GM18520 (cell line): ENCODE data around the gene TJP2.

Experiments
- ATAC-seq: cut with Tn5 transposase; IDR thresholded peaks from one replicate; pipeline ENCODE4 v1.9.1; 2021; ENCODE audit not compliant: unreplicated experiment

The TJP2 gene

DNA sequence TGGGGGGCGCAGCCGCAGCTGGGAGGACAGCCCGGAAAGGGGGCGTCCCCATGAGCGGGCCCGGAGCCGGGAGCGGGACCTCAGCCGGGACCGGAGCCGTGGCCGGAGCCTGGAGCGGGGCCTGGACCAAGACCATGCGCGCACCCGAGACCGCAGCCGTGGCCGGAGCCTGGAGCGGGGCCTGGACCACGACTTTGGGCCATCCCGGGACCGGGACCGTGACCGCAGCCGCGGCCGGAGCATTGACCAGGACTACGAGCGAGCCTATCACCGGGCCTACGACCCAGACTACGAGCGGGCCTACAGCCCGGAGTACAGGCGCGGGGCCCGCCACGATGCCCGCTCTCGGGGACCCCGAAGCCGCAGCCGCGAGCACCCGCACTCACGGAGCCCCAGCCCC, 47.0 kb downstream of the TJP2 start:
- ATAC-seq = no peak

DNA sequence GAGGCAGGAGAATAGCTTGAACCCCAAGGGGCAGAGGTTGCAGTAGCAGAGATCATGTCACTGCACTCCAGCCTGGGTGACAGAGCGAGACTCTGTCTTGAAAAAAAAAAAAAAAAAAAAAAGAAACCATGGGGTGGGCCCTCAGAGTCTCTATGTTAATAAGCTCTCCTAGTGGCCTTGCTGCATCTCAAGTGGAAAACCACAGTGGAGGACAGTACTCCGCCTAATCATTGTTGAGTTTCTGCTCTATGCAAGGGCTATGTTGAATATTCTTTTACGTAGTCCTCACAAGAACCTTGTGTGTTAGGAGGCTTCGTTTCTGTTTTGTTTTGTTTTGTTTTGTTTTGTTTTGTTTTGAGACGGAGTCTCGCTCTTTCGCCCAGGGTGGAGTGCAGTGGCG, 48.9 kb downstream of the TJP2 start:
- ATAC-seq = no peak

DNA sequence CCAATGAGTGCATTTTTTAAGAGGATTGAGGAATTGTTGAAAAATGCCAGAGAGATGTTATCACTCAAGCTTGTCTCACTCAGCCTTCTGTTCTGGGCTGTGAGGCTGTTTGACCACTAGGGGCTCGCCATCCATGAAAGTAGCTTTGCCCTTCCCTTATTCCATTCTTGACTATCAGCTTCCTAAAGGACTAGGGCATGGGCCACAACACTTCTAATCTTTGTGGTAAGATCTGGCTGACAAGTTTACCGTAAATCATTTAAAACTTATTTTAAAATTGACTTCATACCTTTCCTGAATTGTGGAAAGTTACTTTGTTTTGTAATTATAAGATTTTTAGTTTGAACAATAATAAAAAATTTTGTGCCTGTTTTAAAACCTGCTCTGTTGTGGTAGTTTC, 49.5 kb downstream of the TJP2 start:
- no peak for ATAC-seq

- no peak for ATAC-seq
Measured at GRCh38 chr9:69229367-69229766, 55.3 kb downstream of the TJP2 start.

GRCh38 chr9:69232135-69232534, 58.1 kb downstream of the TJP2 start:
- no peak for ATAC-seq

DNA sequence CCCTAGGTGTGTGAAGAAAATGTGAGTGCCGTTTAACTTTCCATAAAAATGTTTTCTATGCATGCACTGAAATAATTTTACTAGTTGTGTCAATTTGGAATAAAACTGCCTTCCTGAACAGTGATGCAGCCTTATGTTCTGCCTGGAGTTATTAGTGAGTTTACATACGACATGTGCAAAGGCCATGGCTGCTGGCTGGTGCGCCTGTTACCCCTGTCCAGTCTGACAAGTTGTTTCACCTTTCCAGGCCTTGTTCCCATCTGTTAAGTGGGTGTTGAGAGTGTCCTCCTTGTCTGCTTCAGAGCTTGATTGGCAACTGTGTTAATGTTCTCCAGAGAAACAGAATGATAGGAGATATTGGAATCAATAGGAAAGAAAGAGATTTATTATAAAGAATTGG, 60.6 kb downstream of the TJP2 start:
- ATAC-seq = no peak

- ATAC-seq = no peak
Measured at GRCh38 chr9:69236188-69236587, 62.1 kb downstream of the TJP2 start.

DNA sequence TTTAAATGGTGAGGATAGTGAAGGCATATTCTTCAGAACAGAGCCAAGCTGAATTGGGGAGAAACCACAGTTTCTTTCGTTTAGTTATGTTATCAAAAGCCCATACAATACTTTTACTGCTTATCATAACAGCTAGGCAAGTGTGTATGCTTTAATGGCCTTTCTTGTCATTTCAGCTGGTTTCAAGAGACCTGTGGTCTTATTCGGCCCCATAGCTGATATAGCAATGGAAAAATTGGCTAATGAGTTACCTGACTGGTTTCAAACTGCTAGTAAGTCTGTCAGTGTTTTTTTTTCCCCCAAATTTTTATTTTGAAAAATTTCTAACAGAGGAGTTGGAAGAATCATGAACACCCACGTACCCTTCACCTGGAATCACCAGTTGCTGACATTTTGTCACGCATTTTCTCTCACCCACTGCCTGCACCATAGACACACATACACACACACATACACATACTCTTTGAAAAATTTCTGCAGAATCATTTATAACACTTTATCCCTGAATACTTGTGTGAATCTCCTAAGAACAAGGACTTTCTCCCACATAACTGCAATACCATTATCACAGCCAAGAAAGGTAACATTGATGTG, 63.7 kb downstream of the TJP2 start:
- ATAC-seq = no peak

GRCh38 chr9:69243116-69243515, 69.0 kb downstream of the TJP2 start:
- ATAC-seq = no peak

DNA sequence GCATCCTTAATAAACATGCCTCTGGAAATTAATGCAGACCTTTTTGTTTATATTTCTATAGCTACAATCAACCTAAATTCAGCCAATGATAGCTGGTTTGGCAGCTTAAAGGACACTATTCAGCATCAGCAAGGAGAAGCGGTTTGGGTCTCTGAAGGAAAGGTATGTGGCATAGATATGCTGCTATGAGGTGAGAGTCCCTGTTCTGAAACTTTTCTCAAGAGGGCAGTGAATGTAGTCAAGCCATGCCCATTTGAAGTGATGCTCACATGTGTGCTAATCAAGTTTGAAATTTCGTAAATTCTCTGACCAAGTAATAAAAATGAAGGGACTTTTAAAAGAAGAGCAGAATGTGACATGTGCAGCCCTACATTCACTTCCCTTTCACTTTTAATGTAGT, 72.6 kb downstream of the TJP2 start:
- ATAC-seq = no peak

DNA sequence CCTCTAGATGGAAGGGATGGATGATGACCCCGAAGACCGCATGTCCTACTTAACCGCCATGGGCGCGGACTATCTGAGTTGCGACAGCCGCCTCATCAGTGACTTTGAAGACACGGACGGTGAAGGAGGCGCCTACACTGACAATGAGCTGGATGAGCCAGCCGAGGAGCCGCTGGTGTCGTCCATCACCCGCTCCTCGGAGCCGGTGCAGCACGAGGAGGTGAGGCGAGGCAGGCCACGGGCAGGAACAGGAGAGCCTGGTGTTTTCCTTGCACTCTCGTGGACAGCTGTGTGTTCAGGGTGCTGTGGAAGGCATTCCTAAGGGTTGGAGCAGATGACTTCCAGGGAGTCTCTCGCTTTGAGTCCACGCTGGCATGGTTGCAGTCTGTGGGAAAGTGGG, 73.9 kb downstream of the TJP2 start:
- no peak for ATAC-seq

- ATAC-seq = no peak
Measured at GRCh38 chr9:69249337-69249736, 75.3 kb downstream of the TJP2 start.

DNA sequence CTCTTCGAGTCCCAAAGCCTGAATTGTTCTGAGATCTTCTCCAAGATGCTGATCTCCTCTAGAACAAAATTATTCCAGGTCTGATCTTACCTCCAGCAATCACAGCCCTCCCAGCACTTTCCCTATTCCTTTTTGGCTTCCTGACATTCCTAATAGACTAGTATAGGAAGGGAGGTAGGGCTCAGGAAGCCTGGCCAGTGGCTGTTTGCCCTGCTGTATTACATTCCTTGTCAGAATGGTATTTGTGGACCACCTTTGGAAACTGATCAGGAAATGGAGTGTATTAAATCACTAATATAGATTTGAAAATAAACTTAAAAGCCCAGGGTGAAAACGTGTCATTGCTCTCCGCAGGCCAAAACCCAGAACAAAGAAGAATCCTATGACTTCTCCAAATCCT, 76.6 kb downstream of the TJP2 start:
- no peak for ATAC-seq

DNA sequence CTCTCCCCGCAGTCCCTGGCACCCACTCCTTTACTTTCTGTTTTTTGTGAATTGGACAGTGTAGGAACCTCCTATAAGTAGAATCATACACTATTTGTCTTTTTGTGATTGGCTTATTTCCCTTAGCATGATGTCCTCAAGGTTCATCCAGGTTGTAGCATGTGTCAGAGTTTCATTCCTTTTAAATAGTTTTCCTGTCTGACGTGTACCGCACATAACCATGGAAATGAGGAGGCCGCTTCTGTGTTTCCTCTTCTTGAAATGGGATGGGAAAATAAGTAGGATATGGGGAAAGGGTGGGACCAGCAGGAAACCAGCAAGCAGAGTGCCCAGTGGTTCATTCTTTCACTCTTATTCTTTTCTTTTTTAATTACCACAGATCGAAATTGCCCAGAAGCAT, 78.4 kb downstream of the TJP2 start:
- ATAC-seq = no peak

DNA sequence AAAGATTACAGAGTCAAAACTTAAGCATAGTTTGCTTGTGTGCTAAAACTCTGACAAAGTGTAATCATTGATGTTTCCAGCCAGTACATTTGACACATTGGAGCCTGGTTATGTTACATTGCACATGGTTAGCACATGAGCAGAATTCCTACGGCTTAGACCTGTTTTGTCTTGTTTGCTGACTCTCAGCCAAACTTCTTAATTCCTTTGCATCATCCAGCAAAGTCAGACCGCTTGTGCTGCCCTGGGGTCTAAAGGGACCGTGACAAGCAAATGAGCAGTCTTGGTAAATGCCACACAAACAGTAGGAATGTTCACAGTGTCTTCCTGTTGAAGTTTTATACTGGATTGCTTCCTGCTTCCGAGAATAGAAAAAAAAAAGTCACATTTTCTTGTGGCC, 79.0 kb downstream of the TJP2 start:
- no peak for ATAC-seq

GRCh38 chr9:69254223-69254622, 80.1 kb downstream of the TJP2 start:
- no peak for ATAC-seq

DNA sequence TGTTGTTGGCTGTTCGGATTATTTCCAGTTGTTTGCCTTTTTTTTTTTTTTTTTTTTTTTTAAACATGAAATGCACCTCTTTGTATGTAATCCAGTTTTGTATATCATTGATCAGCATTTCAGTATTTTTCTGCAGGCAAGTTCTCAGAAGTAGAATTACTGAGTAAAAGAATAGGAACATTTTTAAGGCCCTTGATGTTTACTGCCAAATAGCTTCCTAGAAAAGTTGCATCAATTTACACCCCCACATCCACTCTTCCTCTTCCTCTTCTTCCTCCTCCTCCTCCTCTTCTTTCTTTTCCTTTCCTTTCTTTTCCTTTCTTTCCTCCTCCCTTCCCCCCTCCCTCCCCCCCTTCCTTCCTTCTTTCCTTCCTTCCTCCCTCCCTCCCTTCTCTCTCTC, 81.5 kb downstream of the TJP2 start:
- no peak for ATAC-seq

GRCh38 chr9:69258551-69258950, 84.5 kb downstream of the TJP2 start:
- no peak for ATAC-seq

DNA sequence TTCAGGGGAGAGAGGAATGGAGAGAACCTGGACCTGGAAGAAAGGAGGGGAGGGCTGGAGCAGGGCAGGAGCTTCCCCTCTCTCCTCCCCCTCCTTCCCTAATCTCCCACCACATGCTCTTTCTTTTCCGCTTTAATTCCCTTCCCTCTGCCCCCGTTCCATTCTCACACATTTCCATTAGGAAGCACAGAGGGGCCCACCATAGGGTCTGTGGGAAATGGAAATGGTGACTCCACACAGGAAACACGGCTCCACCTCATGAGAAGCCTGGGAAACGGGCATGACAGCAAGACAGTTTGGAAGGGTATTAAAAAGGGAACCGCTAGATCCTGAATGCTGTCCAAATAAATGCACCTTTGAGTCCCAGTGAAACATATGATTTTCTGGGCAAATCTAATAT, 86.1 kb downstream of the TJP2 start:
- no peak for ATAC-seq

GRCh38 chr9:69261636-69262035, 87.6 kb downstream of the TJP2 start:
- ATAC-seq = no peak

- no peak for ATAC-seq
Measured at GRCh38 chr9:69264526-69264925, 90.4 kb downstream of the TJP2 start.

DNA sequence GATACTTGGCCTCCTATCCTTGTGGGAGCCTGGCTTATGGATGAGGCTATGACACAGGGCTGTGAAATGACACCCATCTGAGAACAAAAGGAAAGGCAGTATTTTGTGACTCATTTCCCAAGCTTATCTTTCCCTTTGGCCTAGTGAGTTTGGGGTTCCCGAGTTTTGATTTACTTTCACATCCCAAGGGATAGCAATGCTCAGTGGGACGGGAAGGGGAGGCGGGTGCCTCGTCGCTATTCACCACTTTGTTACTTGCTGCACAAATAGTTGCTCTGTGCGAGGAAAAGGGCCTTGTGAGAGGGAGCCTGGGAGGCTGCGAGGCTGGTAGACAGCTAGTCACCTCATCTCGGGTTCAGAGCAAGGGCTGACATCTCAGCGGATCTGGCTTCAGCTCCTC, 91.8 kb downstream of the TJP2 start:
- ATAC-seq = no peak

DNA sequence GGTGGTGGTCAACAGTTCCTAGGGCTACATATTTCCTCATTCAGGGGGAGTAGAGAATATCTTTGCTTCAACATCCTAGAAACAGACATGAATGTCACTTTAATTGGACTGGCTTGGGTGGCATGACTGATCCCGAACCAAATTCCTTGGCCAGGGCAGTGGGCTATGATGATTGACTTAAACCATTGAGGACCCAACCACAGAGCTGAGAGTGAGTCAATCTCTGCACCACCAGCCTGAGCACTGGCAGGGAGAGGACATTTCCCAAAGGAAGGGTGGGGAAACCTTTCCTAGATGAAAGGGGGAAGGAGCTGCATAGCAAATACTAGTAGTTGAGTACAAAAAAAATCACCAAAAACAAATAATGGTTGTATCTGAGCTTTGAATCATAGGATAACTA, 98.1 kb downstream of the TJP2 start:
- ATAC-seq = no peak

DNA sequence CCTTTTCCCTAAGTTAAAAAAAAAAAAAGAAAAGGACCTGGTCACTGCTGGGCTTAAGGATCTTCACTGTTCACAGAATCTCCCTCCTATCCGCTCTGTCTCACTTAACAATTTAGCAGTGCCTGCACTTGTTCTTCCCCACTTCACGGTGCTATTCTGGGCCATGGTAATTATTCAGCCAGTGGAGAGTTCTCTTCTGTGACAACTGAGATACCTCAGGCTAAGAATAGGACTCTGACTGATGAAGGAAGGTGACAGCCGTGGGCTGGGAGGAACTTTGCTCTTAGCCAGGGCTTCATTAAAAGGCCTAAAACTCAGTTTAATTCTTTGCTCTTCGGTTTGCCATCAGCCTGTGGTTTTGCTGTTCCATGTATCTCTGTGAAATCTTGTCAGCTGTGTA, 99.1 kb downstream of the TJP2 start:
- ATAC-seq = no peak
